Naive B cell (primary cell): ENCODE measurements around the gene LONP2. TPM values are rescaled to one million over a fixed set of nuclear protein-coding genes. Genes with fewer than 3 reads are reported as not detected.
"Not testable (repeated sequence)": the region's sequence is repeated elsewhere in the genome, so short reads cannot be mapped to it uniquely, and the experiment has no call there.

Experiments used
- ATAC-seq, 2 donors: fragments of 150-1000 bp; cut with Tn5 transposase; 2 replicates each; pipeline ENCODE4 v1.10.0; 2021; ENCODE audit warnings: low read depth in 2 of 2, mild to moderate bottlenecking in 2 of 2, moderate library complexity in 2 of 2
- DNase-seq: peaks from one replicate; pipeline ENCODE4 v3.0.0; 2022
- H3K27ac Mint-ChIP-seq, 6 donors: one replicate each; pipeline ENCODE4 v1.8.0; 2020 to 2022; ENCODE audit warnings: mild to moderate bottlenecking in 6 of 6, mixed read lengths in 6 of 6, moderate library complexity in 5 of 6, inconsistent platforms in 2 of 6
- H3K27me3 Mint-ChIP-seq, 3 donors: one replicate each; pipeline ENCODE4 v1.8.0; 2021 to 2022; ENCODE audit warnings: mixed read lengths in 3 of 3, mild to moderate bottlenecking in 1 of 3
- H3K36me3 Mint-ChIP-seq, 2 donors: one replicate each; pipeline ENCODE4 v1.8.0; 2020 to 2022; ENCODE audit warnings: mixed read lengths in 2 of 2, inconsistent platforms in 1 of 2, mild to moderate bottlenecking in 1 of 2
- H3K4me1 Mint-ChIP-seq, 3 donors: one replicate each; pipeline ENCODE4 v1.8.0; 2020 to 2022; ENCODE audit warnings: mixed read lengths in 3 of 3, inconsistent platforms in 1 of 3, mild to moderate bottlenecking in 1 of 3, moderate library complexity in 1 of 3
- H3K4me3 Mint-ChIP-seq, 8 donors: one replicate each; pipeline ENCODE4 v1.8.0; 2020 to 2022; ENCODE audit warnings: mild to moderate bottlenecking in 8 of 8, mixed read lengths in 8 of 8, moderate library complexity in 8 of 8, inconsistent platforms in 2 of 8
- H3K9me3 Mint-ChIP-seq, 7 donors: one replicate each; pipeline ENCODE4 v1.8.0; 2020 to 2022; ENCODE audit warnings: mixed read lengths in 7 of 7, mild to moderate bottlenecking in 5 of 7, inconsistent platforms in 2 of 7, moderate library complexity in 1 of 7
- polyA plus RNA-seq, 6 donors: library from polyadenylated mRNA; unstranded; fragments of 300-500 nt; fragmentation: Illumina TruSeq; gene quantifications; one replicate each; pipeline ENCODE4 v1.2.3, GENCODE V29; 2021; ENCODE audit warnings: low read depth in 6 of 6

The LONP2 gene
- polyA plus RNA-seq, 6 donors from 2014 or later = 32.1 to 38.9 (median 34.8) TPM

- no peak for ATAC-seq
- H3K9me3 Mint-ChIP-seq = no peaks in the 10 kb centered on the region
- no peak overlapping the region for H3K4me3 Mint-ChIP-seq
- DNase-seq = no peak
- no peaks in the 10 kb centered on the region for H3K36me3 Mint-ChIP-seq
- peak overlapping the region in 1 of 6 donors; percentile 47 for H3K27ac Mint-ChIP-seq
- no peaks in the 10 kb centered on the region for H3K4me1 Mint-ChIP-seq
- no peaks in the 10 kb centered on the region for H3K27me3 Mint-ChIP-seq
Measured at GRCh38 chr16:48393485-48394354, 149.6 kb downstream of the LONP2 start.

GRCh38 chr16:48394355-48394703 is 150.2 kb downstream of the LONP2 start:
- Mint-ChIP-seq H3K9me3 (no peaks in the 10 kb centered on the region), H3K36me3 (no peaks in the 10 kb centered on the region), H3K27ac (peak overlapping the region in 2 of 6 donors; percentile 13 to 52), H3K4me3 (no peak overlapping the region), H3K4me1 (no peaks in the 10 kb centered on the region), H3K27me3 (no peaks in the 10 kb centered on the region)
- ATAC-seq (no peak), DNase-seq (no peak)

GRCh38 chr16:48395375-48395774 is 151.3 kb downstream of the LONP2 start:
- DNase-seq (no peak), ATAC-seq (no peak)
- Mint-ChIP-seq H3K27ac (no peak overlapping the region), H3K9me3 (no peaks in the 10 kb centered on the region), H3K4me3 (peak overlapping the region in 1 of 8 donors; percentile 56), H3K27me3 (no peaks in the 10 kb centered on the region), H3K36me3 (no peaks in the 10 kb centered on the region), H3K4me1 (no peaks in the 10 kb centered on the region)

- not testable (repeated sequence) for DNase-seq, H3K4me1 Mint-ChIP-seq, H3K27me3 Mint-ChIP-seq, ATAC-seq, H3K4me3 Mint-ChIP-seq, H3K36me3 Mint-ChIP-seq, H3K27ac Mint-ChIP-seq, H3K9me3 Mint-ChIP-seq
Measured at GRCh38 chr16:48402547-48402946, 158.4 kb downstream of the LONP2 start.

- ATAC-seq = no peak
- Mint-ChIP-seq H3K27ac (no peak overlapping the region), H3K4me3 (no peak overlapping the region), H3K4me1 (peaks cover 0 to 5% (median 4%) of the 10 kb centered on the region in 3 donors), H3K36me3 (no peaks in the 10 kb centered on the region), H3K27me3 (peaks cover 0 to 5% (median 0%) of the 10 kb centered on the region in 3 donors), H3K9me3 (no peaks in the 10 kb centered on the region)
- DNase-seq = no peak
Measured at GRCh38 chr16:48405153-48405552, 161.1 kb downstream of the LONP2 start.

GRCh38 chr16:48405907-48406306 is 161.8 kb downstream of the LONP2 start:
- peaks cover 0 to 5% (median 4%) of the 10 kb centered on the region in 3 donors for H3K4me1 Mint-ChIP-seq
- H3K27ac Mint-ChIP-seq = peak overlapping the region in 1 of 6 donors; percentile 12
- H3K27me3 Mint-ChIP-seq = peaks cover 0 to 7% (median 0%) of the 10 kb centered on the region in 3 donors
- ATAC-seq = no peak
- no peak for DNase-seq
- no peaks in the 10 kb centered on the region for H3K9me3 Mint-ChIP-seq
- no peaks in the 10 kb centered on the region for H3K36me3 Mint-ChIP-seq
- peak overlapping the region in 1 of 8 donors; percentile 42 for H3K4me3 Mint-ChIP-seq

Other genes with a start within 250 kb of the LONP2 start
- not detected for gene ABCC12, start 88.3 kb upstream of the LONP2 start, polyA plus RNA-seq
- under 1 TPM in 1 of 6 donors, not detected in 5; 0.16 TPM for gene ABCC11, start 3.2 kb downstream of the LONP2 start, polyA plus RNA-seq
- 10 to 100 TPM; 17.2 to 31.9 (median 24.0) TPM for gene SIAH1, start 141.1 kb downstream of the LONP2 start, polyA plus RNA-seq